ENCODE results near the gene EXT2.

Gene EXT2

DNA sequence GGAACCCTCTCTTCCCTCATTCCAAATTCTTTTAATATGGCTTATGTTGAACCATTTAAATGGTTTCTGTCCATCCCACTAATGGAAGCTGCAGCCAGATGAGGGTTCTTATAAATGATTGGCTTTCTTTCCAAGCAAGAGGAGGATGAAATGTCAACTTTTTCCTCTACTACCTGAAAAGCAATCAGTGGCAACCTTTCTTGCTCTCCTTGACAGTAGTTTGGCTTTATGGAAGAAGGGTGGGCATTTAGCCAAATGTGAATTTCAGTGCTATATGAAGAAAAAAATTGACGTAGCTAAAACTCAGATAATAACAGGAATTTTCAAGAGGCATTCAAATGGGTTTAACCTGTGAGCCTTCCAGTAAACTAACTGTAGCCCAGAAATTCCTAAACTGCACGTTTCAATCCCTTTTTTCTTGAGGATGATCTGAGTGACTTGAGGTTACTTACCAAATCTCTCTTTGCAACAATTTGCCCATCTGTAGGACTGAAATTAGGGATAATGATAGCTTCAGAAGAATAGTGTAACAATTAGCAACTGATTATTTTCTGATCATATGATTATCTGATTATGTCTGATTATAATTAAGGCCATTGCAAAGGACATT, 90.9 kb downstream of the EXT2 start:
- Histone ChIP-seq H3K27me3 (ENCODE audit: insufficient read depth, low read length) (no peaks in the 10 kb centered on the region), H3K36me3 (ENCODE audit: insufficient read depth, low read length) (peaks cover 29% of the 10 kb centered on the region), H3K79me2 (ENCODE audit: control insufficient read depth, insufficient read depth, low read length, unreplicated experiment) (no peaks in the 10 kb centered on the region), H3K4me3 (ENCODE audit: low read depth, low read length) (no peak overlapping the region), H3K4me1 (ENCODE audit: control insufficient read depth, insufficient read depth, low read length, unreplicated experiment) (no peaks in the 10 kb centered on the region), H3K27ac (ENCODE audit: low read depth, low read length) (no peak overlapping the region), H2AFZ (ENCODE audit: low read length, unreplicated experiment) (no peak overlapping the region)

DNA sequence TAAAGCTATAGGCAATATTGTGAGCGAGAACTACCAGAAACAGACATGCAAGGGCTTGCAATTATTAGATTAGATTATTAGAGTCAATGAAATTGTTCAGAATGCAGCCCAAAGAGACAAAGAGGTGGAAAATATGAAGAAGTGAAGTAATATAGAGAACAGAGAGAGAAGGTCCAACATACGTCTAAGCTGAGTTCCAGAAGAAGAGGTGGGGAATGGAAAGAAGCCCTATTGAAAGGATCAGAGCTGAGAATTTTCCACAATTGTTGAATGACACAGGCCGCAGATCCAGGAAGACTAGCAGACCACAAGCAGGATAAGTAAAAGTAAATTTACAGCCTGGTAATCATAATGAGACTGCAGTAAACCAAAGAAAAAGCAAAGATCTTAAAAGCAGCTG, 93.2 kb downstream of the EXT2 start:
- Histone ChIP-seq H3K36me3 (ENCODE audit: insufficient read depth, low read length) (peaks cover 29% of the 10 kb centered on the region), H3K27me3 (ENCODE audit: insufficient read depth, low read length) (no peaks in the 10 kb centered on the region), H3K79me2 (ENCODE audit: control insufficient read depth, insufficient read depth, low read length, unreplicated experiment) (no peaks in the 10 kb centered on the region), H3K27ac (ENCODE audit: low read depth, low read length) (no peak overlapping the region), H3K4me1 (ENCODE audit: control insufficient read depth, insufficient read depth, low read length, unreplicated experiment) (no peaks in the 10 kb centered on the region), H2AFZ (ENCODE audit: low read length, unreplicated experiment) (no peak overlapping the region), H3K4me3 (ENCODE audit: low read depth, low read length) (no peak overlapping the region)

DNA sequence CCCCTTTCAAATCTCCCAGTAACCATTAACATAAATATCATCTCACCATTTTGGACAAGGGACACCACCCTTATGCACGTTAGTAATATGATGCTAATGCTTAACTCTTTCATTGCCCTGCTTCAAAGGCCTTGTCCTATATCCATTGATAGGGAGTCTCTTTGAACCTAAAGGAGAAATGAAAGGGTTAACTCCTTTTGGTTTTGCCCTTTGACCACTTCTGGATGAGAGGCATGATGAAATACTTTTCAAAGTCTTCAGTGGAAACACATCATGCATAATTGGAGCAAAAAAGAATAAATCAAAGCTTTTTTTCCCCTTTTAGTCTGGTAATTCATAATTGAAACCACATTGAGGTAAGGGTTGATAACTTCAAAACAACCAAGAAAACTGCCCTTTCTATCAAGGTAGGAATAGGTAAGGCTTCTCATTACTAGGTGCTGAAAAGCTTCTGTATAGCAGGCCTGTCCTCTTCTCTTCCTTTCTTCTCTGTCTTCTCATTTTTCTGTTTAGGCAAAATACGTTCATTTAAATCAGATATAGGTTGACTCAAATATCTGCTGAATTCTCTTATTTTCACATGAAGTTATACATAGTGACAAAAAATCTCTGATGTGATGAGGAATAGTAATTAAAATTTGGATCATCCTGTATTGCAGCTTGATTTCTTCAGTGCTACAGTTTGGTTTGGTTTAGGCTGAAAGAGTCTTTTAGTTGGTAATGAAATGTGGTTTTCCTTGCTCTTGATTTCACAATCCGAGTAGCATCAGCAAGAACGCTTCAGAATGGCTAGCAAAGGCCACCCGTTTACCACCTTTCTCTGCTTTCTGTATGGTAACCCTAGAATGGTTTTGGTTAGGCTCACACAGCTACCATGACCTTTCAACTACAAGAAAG, 94.8 kb downstream of the EXT2 start:
- Histone ChIP-seq H3K27ac (ENCODE audit: low read depth, low read length) (no peak overlapping the region), H2AFZ (ENCODE audit: low read length, unreplicated experiment) (no peak overlapping the region), H3K27me3 (ENCODE audit: insufficient read depth, low read length) (no peaks in the 10 kb centered on the region), H3K4me1 (ENCODE audit: control insufficient read depth, insufficient read depth, low read length, unreplicated experiment) (no peaks in the 10 kb centered on the region), H3K36me3 (ENCODE audit: insufficient read depth, low read length) (peaks cover 33% of the 10 kb centered on the region), H3K79me2 (ENCODE audit: control insufficient read depth, insufficient read depth, low read length, unreplicated experiment) (no peaks in the 10 kb centered on the region), H3K4me3 (ENCODE audit: low read depth, low read length) (no peak overlapping the region)

DNA sequence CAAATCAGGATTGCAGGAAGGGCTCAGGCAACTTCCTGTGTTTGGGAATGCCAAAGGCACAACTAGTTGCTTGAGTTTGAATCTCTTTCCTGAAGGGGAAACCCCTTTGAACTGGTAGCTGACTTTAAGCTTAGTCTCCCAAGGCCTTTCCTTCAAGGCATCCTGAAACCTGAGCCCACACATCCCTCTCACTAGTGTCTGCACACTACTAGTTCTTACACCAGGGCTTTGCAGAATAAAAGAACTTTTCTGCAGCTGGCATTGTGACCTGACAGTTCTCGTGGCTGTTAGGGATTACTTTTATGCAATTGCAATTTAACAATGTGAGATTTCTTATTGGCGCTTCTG, 95.4 kb downstream of the EXT2 start:
- Histone ChIP-seq H3K4me1 (ENCODE audit: control insufficient read depth, insufficient read depth, low read length, unreplicated experiment) (no peaks in the 10 kb centered on the region), H3K36me3 (ENCODE audit: insufficient read depth, low read length) (peaks cover 35% of the 10 kb centered on the region), H3K27me3 (ENCODE audit: insufficient read depth, low read length) (no peaks in the 10 kb centered on the region), H3K4me3 (ENCODE audit: low read depth, low read length) (no peak overlapping the region), H2AFZ (ENCODE audit: low read length, unreplicated experiment) (no peak overlapping the region), H3K27ac (ENCODE audit: low read depth, low read length) (no peak overlapping the region), H3K79me2 (ENCODE audit: control insufficient read depth, insufficient read depth, low read length, unreplicated experiment) (no peaks in the 10 kb centered on the region)

DNA sequence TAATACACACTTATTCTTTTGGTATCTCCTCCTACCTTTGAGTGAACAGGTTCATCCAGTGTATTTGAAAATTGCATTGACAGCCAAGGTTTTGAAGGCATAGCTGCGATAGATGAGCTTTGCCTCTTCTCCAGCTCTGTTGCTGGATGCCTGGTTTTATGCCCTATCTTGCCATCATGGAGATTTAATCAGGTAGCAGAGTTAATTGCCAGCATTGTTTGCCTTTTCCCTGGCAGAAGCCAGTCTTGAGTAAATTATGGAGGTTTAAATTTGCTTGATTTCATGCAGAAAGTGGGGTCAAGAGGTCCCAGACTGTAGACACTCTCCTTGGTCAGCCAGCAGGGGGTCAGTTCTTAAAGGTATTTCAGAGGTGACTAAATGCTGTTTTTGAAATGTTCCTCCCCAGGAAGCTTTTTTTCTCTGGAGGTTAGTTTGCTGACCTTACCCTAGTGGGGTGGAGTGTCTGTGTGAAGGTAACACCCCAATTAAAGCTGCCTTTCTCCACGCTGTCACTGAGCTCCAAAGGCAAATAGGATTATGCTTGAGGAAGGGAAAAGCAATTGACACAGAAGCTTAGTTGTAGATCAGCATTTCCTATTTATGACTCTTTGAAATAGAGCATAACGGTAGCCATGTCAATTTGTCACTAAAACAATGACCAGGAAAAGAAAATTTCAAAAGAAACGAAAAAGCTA, 96.0 kb downstream of the EXT2 start:
- Histone ChIP-seq H3K27ac (ENCODE audit: low read depth, low read length) (no peak overlapping the region), H3K36me3 (ENCODE audit: insufficient read depth, low read length) (peaks cover 40% of the 10 kb centered on the region), H3K4me1 (ENCODE audit: control insufficient read depth, insufficient read depth, low read length, unreplicated experiment) (no peaks in the 10 kb centered on the region), H2AFZ (ENCODE audit: low read length, unreplicated experiment) (no peak overlapping the region), H3K27me3 (ENCODE audit: insufficient read depth, low read length) (no peaks in the 10 kb centered on the region), H3K79me2 (ENCODE audit: control insufficient read depth, insufficient read depth, low read length, unreplicated experiment) (no peaks in the 10 kb centered on the region), H3K4me3 (ENCODE audit: low read depth, low read length) (no peak overlapping the region)

DNA sequence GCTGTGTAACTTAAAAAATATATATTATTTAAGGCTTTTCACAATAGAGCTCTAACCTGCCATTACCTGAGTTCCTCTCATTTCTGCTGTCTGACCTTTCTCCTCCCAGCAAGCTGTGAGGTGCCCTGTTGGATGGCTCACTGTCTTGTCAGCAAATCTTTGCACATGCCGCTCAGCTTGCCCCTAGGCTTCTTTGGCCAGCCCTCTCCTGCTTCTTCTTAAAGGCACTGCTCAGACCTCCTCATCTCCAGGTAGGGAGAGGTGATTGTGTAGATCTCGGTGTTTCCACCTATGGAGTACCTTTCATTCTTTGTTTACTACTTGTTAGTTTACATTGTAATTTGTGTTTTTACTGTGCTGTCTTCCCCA, 96.5 kb downstream of the EXT2 start:
- no peaks in the 10 kb centered on the region for H3K27me3 ChIP-seq (ENCODE audit: insufficient read depth, low read length)
- no peak overlapping the region for H3K4me3 ChIP-seq (ENCODE audit: low read depth, low read length)
- no peaks in the 10 kb centered on the region for H3K79me2 ChIP-seq (ENCODE audit: control insufficient read depth, insufficient read depth, low read length, unreplicated experiment)
- peaks cover 43% of the 10 kb centered on the region for H3K36me3 ChIP-seq (ENCODE audit: insufficient read depth, low read length)
- H3K4me1 ChIP-seq (ENCODE audit: control insufficient read depth, insufficient read depth, low read length, unreplicated experiment): no peaks in the 10 kb centered on the region
- no peak overlapping the region for H3K27ac ChIP-seq (ENCODE audit: low read depth, low read length)
- H2AFZ ChIP-seq (ENCODE audit: low read length, unreplicated experiment): no peak overlapping the region

DNA sequence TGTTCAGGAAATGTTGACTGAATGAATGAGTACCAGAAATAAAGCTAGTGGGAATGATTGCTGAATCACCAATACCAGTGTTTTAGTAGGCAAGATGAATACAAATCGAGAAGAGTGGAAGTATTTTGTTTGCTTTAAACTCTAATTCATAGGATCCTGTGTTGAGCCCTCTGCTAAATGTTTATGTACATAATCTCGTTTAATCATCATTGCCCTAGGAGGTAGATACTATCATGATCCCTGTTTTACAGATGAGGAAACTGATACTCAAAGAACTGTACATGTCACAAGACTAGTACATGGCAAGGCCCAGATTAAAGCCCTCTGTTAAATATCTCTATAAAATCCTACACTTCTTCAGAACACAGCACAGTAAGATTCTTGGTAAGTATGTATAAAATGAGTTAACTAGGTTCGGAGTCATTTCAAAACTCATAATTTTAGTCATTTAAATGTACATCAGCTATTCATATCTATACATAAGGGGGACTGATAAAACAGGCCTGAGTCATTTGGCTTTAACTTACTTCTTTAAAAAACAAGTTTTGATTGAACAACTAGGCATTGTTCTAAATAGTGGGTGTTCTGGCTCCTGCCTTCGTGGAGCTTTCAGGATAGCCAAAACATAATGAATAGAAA, 97.1 kb downstream of the EXT2 start:
- Histone ChIP-seq H3K79me2 (ENCODE audit: control insufficient read depth, insufficient read depth, low read length, unreplicated experiment) (no peaks in the 10 kb centered on the region), H3K36me3 (ENCODE audit: insufficient read depth, low read length) (peaks cover 42% of the 10 kb centered on the region), H3K27me3 (ENCODE audit: insufficient read depth, low read length) (no peaks in the 10 kb centered on the region), H3K4me1 (ENCODE audit: control insufficient read depth, insufficient read depth, low read length, unreplicated experiment) (no peaks in the 10 kb centered on the region), H3K27ac (ENCODE audit: low read depth, low read length) (no peak overlapping the region), H3K4me3 (ENCODE audit: low read depth, low read length) (no peak overlapping the region), H2AFZ (ENCODE audit: low read length, unreplicated experiment) (no peak overlapping the region)

DNA sequence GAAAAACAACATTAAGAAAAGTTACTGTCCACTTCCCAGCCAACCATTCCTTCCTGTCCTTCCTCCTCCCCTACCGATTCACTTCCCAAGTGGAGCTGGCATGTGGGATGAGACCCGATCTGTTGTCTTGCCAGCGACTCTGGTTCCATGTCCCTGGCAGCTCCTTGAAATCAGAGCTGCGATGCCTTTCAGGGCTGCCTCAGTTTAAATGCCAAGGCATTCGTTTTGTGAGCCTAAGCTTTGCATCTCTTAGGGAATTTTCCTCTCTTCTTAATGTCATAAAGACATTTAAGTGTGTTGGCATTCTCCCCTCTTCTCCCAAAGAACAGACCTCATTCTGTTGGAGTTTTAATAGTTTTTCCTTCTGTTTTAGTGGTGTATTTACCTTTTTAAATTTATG, 98.4 kb downstream of the EXT2 start:
- no peak overlapping the region for H3K4me3 ChIP-seq (ENCODE audit: low read depth, low read length)
- H2AFZ ChIP-seq (ENCODE audit: low read length, unreplicated experiment): no peak overlapping the region
- H3K36me3 ChIP-seq (ENCODE audit: insufficient read depth, low read length): peaks cover 30% of the 10 kb centered on the region
- H3K79me2 ChIP-seq (ENCODE audit: control insufficient read depth, insufficient read depth, low read length, unreplicated experiment): no peaks in the 10 kb centered on the region
- H3K4me1 ChIP-seq (ENCODE audit: control insufficient read depth, insufficient read depth, low read length, unreplicated experiment): no peaks in the 10 kb centered on the region
- no peaks in the 10 kb centered on the region for H3K27me3 ChIP-seq (ENCODE audit: insufficient read depth, low read length)
- H3K27ac ChIP-seq (ENCODE audit: low read depth, low read length): no peak overlapping the region

DNA sequence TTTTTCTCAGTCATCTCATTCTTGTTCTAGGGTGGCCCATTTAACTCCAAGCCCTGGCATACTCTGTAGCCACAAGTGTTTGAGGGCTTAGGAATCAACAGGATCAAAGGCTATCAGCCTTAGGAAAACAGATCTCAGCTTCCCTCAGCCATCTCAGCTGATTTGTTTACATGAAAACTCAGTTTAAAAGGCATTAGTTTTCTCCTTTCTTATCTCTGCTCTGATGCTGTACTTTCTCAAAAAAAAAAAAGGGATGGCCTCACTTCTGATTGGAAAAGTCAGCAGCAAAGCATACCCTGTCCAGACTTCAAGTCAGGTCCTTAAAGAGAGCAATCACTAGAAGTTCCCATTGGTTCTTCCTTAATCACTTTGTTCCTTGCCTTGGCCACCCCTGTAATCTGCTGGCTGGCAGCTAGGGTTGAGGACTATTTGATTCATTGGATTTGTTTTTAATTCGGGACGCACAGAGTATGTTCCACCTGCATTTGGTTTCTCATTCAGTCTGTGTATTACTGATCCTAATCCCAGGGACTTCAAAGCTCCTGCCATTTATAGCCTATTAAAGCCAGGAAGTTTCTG, 102.8 kb downstream of the EXT2 start:
- Histone ChIP-seq H3K4me1 (ENCODE audit: control insufficient read depth, insufficient read depth, low read length, unreplicated experiment) (no peaks in the 10 kb centered on the region), H2AFZ (ENCODE audit: low read length, unreplicated experiment) (no peak overlapping the region), H3K27me3 (ENCODE audit: insufficient read depth, low read length) (no peaks in the 10 kb centered on the region), H3K4me3 (ENCODE audit: low read depth, low read length) (no peak overlapping the region), H3K36me3 (ENCODE audit: insufficient read depth, low read length) (peaks cover 18% of the 10 kb centered on the region), H3K79me2 (ENCODE audit: control insufficient read depth, insufficient read depth, low read length, unreplicated experiment) (no peaks in the 10 kb centered on the region), H3K27ac (ENCODE audit: low read depth, low read length) (no peak overlapping the region)

DNA sequence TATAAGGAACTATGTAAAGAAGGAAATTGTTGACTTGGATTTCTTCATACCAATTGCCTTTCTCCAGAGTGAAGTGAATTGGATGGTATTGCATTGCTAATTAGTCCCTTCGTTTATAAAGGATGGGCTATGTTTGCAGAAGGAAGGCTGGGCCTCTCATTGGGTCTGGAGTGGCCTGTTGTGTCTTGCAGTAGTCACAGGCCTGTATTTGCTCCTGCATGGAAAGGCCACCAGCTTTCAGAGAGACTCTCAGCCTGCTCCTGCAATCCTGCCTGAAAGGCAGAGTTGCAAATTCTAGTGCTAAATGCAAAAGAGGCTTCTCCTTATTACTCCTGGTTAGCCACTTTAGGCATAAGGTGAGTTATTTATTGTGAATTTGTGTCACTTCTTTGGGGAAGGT, 103.8 kb downstream of the EXT2 start:
- H3K36me3 ChIP-seq (ENCODE audit: insufficient read depth, low read length): peaks cover 18% of the 10 kb centered on the region
- no peak overlapping the region for H3K27ac ChIP-seq (ENCODE audit: low read depth, low read length)
- no peak overlapping the region for H3K4me3 ChIP-seq (ENCODE audit: low read depth, low read length)
- H3K4me1 ChIP-seq (ENCODE audit: control insufficient read depth, insufficient read depth, low read length, unreplicated experiment): peaks cover 8% of the 10 kb centered on the region
- no peaks in the 10 kb centered on the region for H3K27me3 ChIP-seq (ENCODE audit: insufficient read depth, low read length)
- no peak overlapping the region for H2AFZ ChIP-seq (ENCODE audit: low read length, unreplicated experiment)
- H3K79me2 ChIP-seq (ENCODE audit: control insufficient read depth, insufficient read depth, low read length, unreplicated experiment): no peaks in the 10 kb centered on the region

Data from ACC112 (cell line).